ENCODE results near the gene SLC22A14. TPM values are rescaled to one million over a fixed set of nuclear protein-coding genes. Genes with fewer than 3 reads are reported as not detected.
A peak's percentile ranks its signal among the peaks of the same experiment; 100 is the strongest.

The SLC22A14 gene
- total RNA-seq, 3 donors from 2014 or later: 0.12 to 0.16 TPM; not detected in 1

- TF ChIP-seq, protein P1, sequence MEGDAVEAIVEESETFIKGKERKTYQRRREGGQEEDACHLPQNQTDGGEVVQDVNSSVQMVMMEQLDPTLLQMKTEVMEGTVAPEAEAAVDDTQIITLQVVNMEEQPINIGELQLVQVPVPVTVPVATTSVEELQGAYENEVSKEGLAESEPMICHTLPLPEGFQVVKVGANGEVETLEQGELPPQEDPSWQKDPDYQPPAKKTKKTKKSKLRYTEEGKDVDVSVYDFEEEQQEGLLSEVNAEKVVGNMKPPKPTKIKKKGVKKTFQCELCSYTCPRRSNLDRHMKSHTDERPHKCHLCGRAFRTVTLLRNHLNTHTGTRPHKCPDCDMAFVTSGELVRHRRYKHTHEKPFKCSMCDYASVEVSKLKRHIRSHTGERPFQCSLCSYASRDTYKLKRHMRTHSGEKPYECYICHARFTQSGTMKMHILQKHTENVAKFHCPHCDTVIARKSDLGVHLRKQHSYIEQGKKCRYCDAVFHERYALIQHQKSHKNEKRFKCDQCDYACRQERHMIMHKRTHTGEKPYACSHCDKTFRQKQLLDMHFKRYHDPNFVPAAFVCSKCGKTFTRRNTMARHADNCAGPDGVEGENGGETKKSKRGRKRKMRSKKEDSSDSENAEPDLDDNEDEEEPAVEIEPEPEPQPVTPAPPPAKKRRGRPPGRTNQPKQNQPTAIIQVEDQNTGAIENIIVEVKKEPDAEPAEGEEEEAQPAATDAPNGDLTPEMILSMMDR (IDR thresholded peaks at IDR 0.05): no peak
- Histone ChIP-seq H3K4me1 (ENCODE audit: low read depth) (peaks cover 4% of the 10 kb centered on the region), H3K36me3 (ENCODE audit: low read depth) (no peaks in the 10 kb centered on the region), H3K4me3 (no peak overlapping the region), H3K9me3 (no peaks in the 10 kb centered on the region)
- no peak for DNase-seq
- intact Hi-C loops (cut with DNase I, micrococcal nuclease): loop anchor here (5.0 kb wide), 2 partner anchors 128 to 133 kb away; no protein-coding TSS in a partner anchor
- no peak for ATAC-seq
Measured at GRCh38 chr3:38348903-38349302, 66.8 kb downstream of the SLC22A14 start.

DNA sequence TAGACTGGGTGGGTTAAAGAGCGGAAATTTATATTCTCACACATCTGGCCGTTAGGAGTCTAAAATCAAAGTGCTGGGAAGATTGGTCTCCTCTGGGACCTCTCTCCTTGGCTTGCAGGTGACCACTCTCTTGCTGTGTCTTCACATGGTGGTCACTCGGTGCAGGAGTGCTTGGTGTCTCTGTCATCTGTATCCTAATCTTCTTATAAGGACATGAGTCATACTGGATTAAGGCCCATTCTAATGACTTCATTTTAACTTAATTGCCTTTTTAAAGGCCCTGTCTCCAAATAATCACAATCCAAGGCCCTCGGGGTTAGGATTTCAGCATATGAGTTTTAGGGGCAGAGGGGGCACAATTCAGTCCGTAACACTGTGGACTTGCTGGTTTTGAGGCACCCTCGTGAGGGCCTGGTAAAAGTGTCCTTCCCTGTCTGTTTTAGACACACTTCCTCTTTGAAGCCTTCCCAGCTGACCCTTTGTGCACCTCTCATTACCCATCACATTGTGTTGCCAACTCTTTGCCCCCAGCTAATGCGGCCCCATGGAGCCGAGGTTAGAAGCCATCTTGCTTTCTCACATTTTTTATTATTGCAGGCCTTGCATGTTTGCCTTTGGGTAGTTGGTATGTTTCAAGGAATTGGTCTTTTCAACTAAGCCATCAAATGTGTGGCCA is 67.7 kb downstream of the SLC22A14 start:
- ATAC-seq (no peak), DNase-seq (no peak)
- TF ChIP-seq, protein P1 (IDR thresholded peaks at IDR 0.05): no peak
- H3K36me3 ChIP-seq (ENCODE audit: low read depth): no peaks in the 10 kb centered on the region
- no peak overlapping the region for H3K4me3 ChIP-seq
- H3K4me1 ChIP-seq (ENCODE audit: low read depth): peaks cover 11% of the 10 kb centered on the region
- intact Hi-C loops (cut with DNase I, micrococcal nuclease): loop anchor here (5.0 kb wide), 2 partner anchors 127 to 132 kb away; no protein-coding TSS in a partner anchor
- H3K9me3 ChIP-seq: no peaks in the 10 kb centered on the region

DNA sequence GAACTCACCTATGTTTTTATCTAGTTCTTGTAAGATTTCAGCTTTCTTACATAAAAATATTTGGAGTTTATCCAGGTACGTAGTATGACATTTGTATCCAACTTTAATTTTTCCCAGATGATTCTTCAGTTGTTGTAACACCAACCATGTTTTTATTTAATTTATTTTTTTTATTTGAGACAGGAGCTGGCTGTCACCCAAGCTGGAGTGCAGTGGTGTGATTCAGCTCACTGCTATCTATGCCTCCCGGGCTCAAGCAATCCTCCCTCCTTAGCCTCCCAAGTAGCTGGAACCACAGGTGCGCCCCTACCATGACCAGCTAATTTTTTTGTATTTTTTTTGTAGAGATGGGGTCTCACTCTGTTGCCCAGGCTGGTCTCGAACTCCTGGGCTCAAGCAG is 71.1 kb downstream of the SLC22A14 start:
- Histone ChIP-seq H3K4me1 (ENCODE audit: low read depth) (peaks cover 7% of the 10 kb centered on the region), H3K36me3 (ENCODE audit: low read depth) (no peaks in the 10 kb centered on the region), H3K4me3 (no peak overlapping the region), H3K9me3 (no peaks in the 10 kb centered on the region)
- TF ChIP-seq, protein P1 (IDR thresholded peaks at IDR 0.05): no peak
- ATAC-seq: no peak
- DNase-seq: no peak
- intact Hi-C loops (cut with DNase I, micrococcal nuclease): no loop called here

GRCh38 chr3:38354588-38355330 is 72.7 kb downstream of the SLC22A14 start:
- TF ChIP-seq, protein P1 (IDR thresholded peaks at IDR 0.05): no peak
- no peak overlapping the region for H3K4me3 ChIP-seq
- peak; percentile 94 for ATAC-seq
- H3K36me3 ChIP-seq (ENCODE audit: low read depth): no peaks in the 10 kb centered on the region
- no peaks in the 10 kb centered on the region for H3K9me3 ChIP-seq
- intact Hi-C loops (cut with DNase I, micrococcal nuclease): no loop called here
- DNase-seq: peak in 1 of 3 donors; percentile 75
- H3K4me1 ChIP-seq (ENCODE audit: low read depth): peaks cover 7% of the 10 kb centered on the region

- Histone ChIP-seq H3K4me1 (ENCODE audit: low read depth) (peaks cover 6% of the 10 kb centered on the region), H3K9me3 (no peaks in the 10 kb centered on the region), H3K36me3 (ENCODE audit: low read depth) (no peaks in the 10 kb centered on the region), H3K4me3 (no peak overlapping the region)
- TF ChIP-seq, protein P1 (IDR thresholded peaks at IDR 0.05): no peak
- DNase-seq (no peak), ATAC-seq (no peak)
- intact Hi-C loops (cut with DNase I, micrococcal nuclease): no loop called here
Measured at GRCh38 chr3:38359038-38359437, 76.9 kb downstream of the SLC22A14 start.
